Measurements from ENCODE around the gene GAS2L2. TPM values are rescaled to one million over a fixed set of nuclear protein-coding genes. Genes with fewer than 3 reads are reported as not detected.
A peak's percentile ranks its signal among the peaks of the same experiment; 100 is the strongest.

The GAS2L2 gene
- total and polyA plus RNA-seq, 7 donors: 0.06 TPM; not detected in 6

GRCh38 chr17:35725802-35726126 lies 27.3 kb downstream of the GAS2L2 start:
- intact Hi-C loops (cut with DNase I): no loop called here
- H3K9me3 ChIP-seq: no peaks in the 10 kb centered on the region
- peaks cover 0 to 26% (median 20%) of the 10 kb centered on the region in 4 donors for H3K4me1 ChIP-seq
- no peaks in the 10 kb centered on the region for H3K27me3 ChIP-seq
- no peak overlapping the region for H3K4me3 ChIP-seq
- H3K36me3 ChIP-seq: peaks cover 0 to 43% (median 16%) of the 10 kb centered on the region in 4 donors
- DNase-seq: no peak
- 85 to 93% methylated on average over 2 of the region's 2 CpGs for WGBS, 2 donors
- peak overlapping the region in 3 of 4 donors; percentile 29 to 71 (median 52) for H3K27ac ChIP-seq
- TF ChIP-seq EP300 (IDR thresholded peaks at IDR 0.05) (no peak), POLR2A (IDR thresholded peaks at IDR 0.05) (no peak), CTCF (IDR thresholded peaks at IDR 0.05) (no peak), POLR2AphosphoS5 (IDR thresholded peaks at IDR 0.05) (no peak)

- intact Hi-C loops (cut with DNase I): no loop called here
- Histone ChIP-seq H3K4me3 (no peak overlapping the region), H3K9me3 (no peaks in the 10 kb centered on the region), H3K36me3 (peaks cover 0 to 44% (median 16%) of the 10 kb centered on the region in 4 donors), H3K27me3 (no peaks in the 10 kb centered on the region), H3K4me1 (peaks cover 0 to 23% (median 18%) of the 10 kb centered on the region in 4 donors), H3K27ac (peak overlapping the region in 3 of 4 donors; percentile 29 to 71 (median 52))
- TF ChIP-seq POLR2AphosphoS5 (IDR thresholded peaks at IDR 0.05) (no peak), EP300 (IDR thresholded peaks at IDR 0.05) (no peak), CTCF (IDR thresholded peaks at IDR 0.05) (no peak), POLR2A (IDR thresholded peaks at IDR 0.05) (no peak)
- DNase-seq: no peak
- WGBS, 2 donors: 93 to 95% methylated on average over 4 of the region's 4 CpGs
These were observed 28.0 kb downstream of the GAS2L2 start for GRCh38 chr17:35725058-35725457.

- no peak overlapping the region for H3K27ac ChIP-seq
- intact Hi-C loops (cut with DNase I): no loop called here
- H3K9me3 ChIP-seq: no peaks in the 10 kb centered on the region
- H3K27me3 ChIP-seq: no peaks in the 10 kb centered on the region
- DNase-seq: no peak
- TF ChIP-seq POLR2AphosphoS5 (IDR thresholded peaks at IDR 0.05) (no peak), POLR2A (IDR thresholded peaks at IDR 0.05) (no peak), EP300 (IDR thresholded peaks at IDR 0.05) (no peak), CTCF (IDR thresholded peaks at IDR 0.05) (no peak)
- peaks cover 0 to 51% (median 16%) of the 10 kb centered on the region in 4 donors for H3K36me3 ChIP-seq
- peaks cover 0 to 23% (median 18%) of the 10 kb centered on the region in 4 donors for H3K4me1 ChIP-seq
- H3K4me3 ChIP-seq: no peak overlapping the region
- 97 to 100% methylated on average over 2 of the region's 2 CpGs for WGBS, 2 donors
These were observed 29.3 kb downstream of the GAS2L2 start for GRCh38 chr17:35723735-35724134.

- H3K36me3 ChIP-seq: peaks cover 0 to 49% (median 2%) of the 10 kb centered on the region in 4 donors
These were observed 35.6 kb downstream of the GAS2L2 start for GRCh38 chr17:35717475-35717874.

More at GRCh38 chr17:35717475-35717874, 35.6 kb downstream of the GAS2L2 start:
- intact Hi-C loops (cut with DNase I): no loop called here
- Histone ChIP-seq H3K4me3 (no peak overlapping the region), H3K4me1 (peaks cover 0 to 21% (median 15%) of the 10 kb centered on the region in 4 donors), H3K9me3 (no peaks in the 10 kb centered on the region), H3K27me3 (no peaks in the 10 kb centered on the region), H3K27ac (peak overlapping the region in 3 of 4 donors; percentile 19 to 81 (median 49))
- WGBS, 2 donors: 60 to 78% methylated on average over 2 of the region's 2 CpGs
- no peak for DNase-seq
- no peak for TF ChIP-seq CTCF (IDR thresholded peaks at IDR 0.05)
- no peak for TF ChIP-seq EP300 (IDR thresholded peaks at IDR 0.05)
- TF ChIP-seq POLR2A (IDR thresholded peaks at IDR 0.05): no peak
- no peak for TF ChIP-seq POLR2AphosphoS5 (IDR thresholded peaks at IDR 0.05)

Measured in sigmoid colon (tissue), 7 donors.